GM10248 (cell line): Measurements from ENCODE around the gene TRIM2.

Source experiments
- CTCF ChIA-PET: fragments of 300-600 bp; sonication (Branson Sonifier 250); formaldehyde crosslinking; extraction: SDS; loops from one replicate; lab custom pipeline; 2021; ENCODE audit warnings: antibody characterized with exemption; lab: Yijun Ruan, JAX
- POLR2A ChIA-PET: fragments of 350-650 bp; sonication (Branson Sonifier 250); formaldehyde crosslinking; extraction: SDS; loops from one replicate; lab custom pipeline; 2020; ENCODE audit warnings: antibody characterized with exemption; lab: Yijun Ruan, JAX
- DNase-seq: peaks from one replicate; pipeline ENCODE4 v3.0.0; 2012; ENCODE audit errors: extremely low spot score
- TF ChIP-seq, protein P1 (sequence below): IDR thresholded peaks from 2 replicates; pipeline ENCODE4 v1.5.1; 2012; ENCODE audit warnings: mild to moderate bottlenecking, low read depth; ENCODE audit errors: extremely low read depth, missing control alignments, control extremely low read depth

TRIM2 gene

GRCh38 chr4:153207027-153207426 is 2.8 kb downstream of the TRIM2 start:
- ChIA-PET CTCF (interaction anchor here (1.0 to 1.8 kb wide), 3 partner anchors 9 to 64 kb away, joined by 3 to 7 read pairs (median 3); no protein-coding TSS in a partner anchor), POLR2A (no interaction called here)
- TF ChIP-seq, protein P1, sequence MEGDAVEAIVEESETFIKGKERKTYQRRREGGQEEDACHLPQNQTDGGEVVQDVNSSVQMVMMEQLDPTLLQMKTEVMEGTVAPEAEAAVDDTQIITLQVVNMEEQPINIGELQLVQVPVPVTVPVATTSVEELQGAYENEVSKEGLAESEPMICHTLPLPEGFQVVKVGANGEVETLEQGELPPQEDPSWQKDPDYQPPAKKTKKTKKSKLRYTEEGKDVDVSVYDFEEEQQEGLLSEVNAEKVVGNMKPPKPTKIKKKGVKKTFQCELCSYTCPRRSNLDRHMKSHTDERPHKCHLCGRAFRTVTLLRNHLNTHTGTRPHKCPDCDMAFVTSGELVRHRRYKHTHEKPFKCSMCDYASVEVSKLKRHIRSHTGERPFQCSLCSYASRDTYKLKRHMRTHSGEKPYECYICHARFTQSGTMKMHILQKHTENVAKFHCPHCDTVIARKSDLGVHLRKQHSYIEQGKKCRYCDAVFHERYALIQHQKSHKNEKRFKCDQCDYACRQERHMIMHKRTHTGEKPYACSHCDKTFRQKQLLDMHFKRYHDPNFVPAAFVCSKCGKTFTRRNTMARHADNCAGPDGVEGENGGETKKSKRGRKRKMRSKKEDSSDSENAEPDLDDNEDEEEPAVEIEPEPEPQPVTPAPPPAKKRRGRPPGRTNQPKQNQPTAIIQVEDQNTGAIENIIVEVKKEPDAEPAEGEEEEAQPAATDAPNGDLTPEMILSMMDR = no peak
- no peak for DNase-seq

DNA sequence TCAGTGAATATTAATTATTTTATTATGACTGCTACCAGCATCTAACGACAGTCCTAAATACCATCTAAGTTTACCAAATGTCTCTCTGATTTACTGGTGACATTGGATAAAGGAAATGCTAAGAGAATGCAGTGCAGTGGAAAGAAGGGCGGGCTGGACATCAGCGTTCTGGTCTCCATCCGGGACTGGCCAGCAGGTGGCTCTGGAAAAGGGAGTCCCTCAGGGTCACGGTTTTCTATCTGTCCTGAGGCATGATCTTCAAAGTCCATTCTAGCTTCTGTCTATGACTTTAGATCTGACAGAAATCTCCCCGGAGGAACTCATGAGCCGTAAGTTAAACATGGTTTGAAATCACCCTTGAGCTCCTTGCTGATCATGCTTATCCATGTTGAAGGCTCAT is 3.3 kb downstream of the TRIM2 start:
- TF ChIP-seq, protein P1 = peak; percentile 19
- DNase-seq = no peak
- ChIA-PET CTCF (interaction anchor here (1.0 to 1.8 kb wide), 3 partner anchors 8 to 65 kb away, joined by 3 to 7 read pairs (median 3); no protein-coding TSS in a partner anchor), POLR2A (no interaction called here)

DNA sequence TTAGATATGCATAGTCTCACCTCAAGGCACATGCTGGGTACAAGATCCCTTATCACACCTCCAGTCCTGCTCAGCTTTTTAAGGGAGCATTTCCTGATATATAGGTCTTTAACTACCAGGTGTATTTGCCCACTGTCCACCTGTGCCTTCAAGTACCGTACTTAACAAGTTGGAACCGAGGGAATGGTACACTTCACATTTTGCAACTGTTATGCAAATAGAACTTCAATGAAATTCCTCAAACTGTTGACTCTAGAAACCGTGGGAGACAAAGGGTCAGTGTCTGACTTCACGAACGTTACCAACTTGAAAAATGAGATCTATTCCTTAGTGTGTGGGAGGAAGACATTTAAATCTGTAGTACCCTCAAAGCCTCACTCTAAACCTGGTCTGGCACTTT is 5.2 kb downstream of the TRIM2 start:
- no peak for DNase-seq
- POLR2A ChIA-PET = no interaction called here
- TF ChIP-seq, protein P1 = no peak

GRCh38 chr4:153210727-153211126 is 6.5 kb downstream of the TRIM2 start:
- DNase-seq = no peak
- TF ChIP-seq, protein P1 = no peak
- CTCF ChIA-PET = interaction anchor here (1.2 kb wide), 1 partner anchor 83 kb away, joined by 3 read pairs; no protein-coding TSS in a partner anchor
- POLR2A ChIA-PET = no interaction called here

More for the DNA sequence above, 5.2 kb downstream of the TRIM2 start:
- CTCF ChIA-PET = interaction anchor here (1.0 kb wide), 1 partner anchor 11 kb away, joined by 3 read pairs; no protein-coding TSS in a partner anchor

GRCh38 chr4:153211986-153212728 is 7.9 kb downstream of the TRIM2 start:
- no peak for DNase-seq
- ChIA-PET POLR2A (interaction anchor here (0.6 kb wide), 1 partner anchor 19 kb away, joined by 4 read pairs; no protein-coding TSS in a partner anchor), CTCF (no interaction called here)
- TF ChIP-seq, protein P1 = no peak

- DNase-seq = no peak
- TF ChIP-seq, protein P1 = no peak
- ChIA-PET POLR2A (interaction anchor here (0.6 kb wide), 1 partner anchor 20 kb away, joined by 4 read pairs; no protein-coding TSS in a partner anchor), CTCF (no interaction called here)
These were observed 8.5 kb downstream of the TRIM2 start for GRCh38 chr4:153212736-153213135.
